OCI-LY3 (cell line): ENCODE measurements around the gene NUP210.

ENCODE experiments used
- H2AFZ ChIP-seq: fragments of 200-600, 300-600 bp; shearing (Covaris generic); 2 replicates; pipeline ENCODE4 v1.6.0; 2014; ENCODE audit warnings: antibody characterized with exemption, low read depth, low read length
- H3K27ac ChIP-seq: fragments of 200-600, 300-600 bp; sonication (generic); 2 replicates; pipeline ENCODE4 v1.5.1; 2014; ENCODE audit warnings: mild to moderate bottlenecking, low read length, moderate library complexity, mixed read lengths
- H3K27me3 ChIP-seq: fragments of 200-600, 300-600 bp; sonication (generic); 2 replicates; pipeline ENCODE4 v1.6.1; 2014; ENCODE audit warnings: low read depth, low read length, mixed read lengths
- H3K36me3 ChIP-seq: fragments of 200-600, 300-600 bp; sonication (generic); replicated peaks from 2 replicates; pipeline ENCODE3; 2014; ENCODE audit warnings: low read depth, low read length, mixed read lengths
- H3K4me1 ChIP-seq: fragments of 300-600, 200-600 bp; sonication (generic); 2 replicates; pipeline ENCODE4 v1.6.1; 2014; ENCODE audit warnings: low read length, mixed read lengths
- H3K4me2 ChIP-seq: fragments of 200-600, 300-600 bp; sonication (generic); 2 replicates; pipeline ENCODE4 v1.6.1; 2014; ENCODE audit warnings: low read length, mixed read lengths
- H3K4me3 ChIP-seq: fragments of 300-600, 200-600 bp; sonication (generic); 2 replicates; pipeline ENCODE4 v1.5.1; 2014; ENCODE audit warnings: antibody characterized with exemption, mild to moderate bottlenecking, low read length, moderate library complexity
- H3K79me2 ChIP-seq: fragments of 300-600, 200-600 bp; shearing (Covaris generic); 2 replicates; pipeline ENCODE4 v1.6.1; 2014; ENCODE audit warnings: mild to moderate bottlenecking, low read length, mixed read lengths
- H3K9ac ChIP-seq: fragments of 300-600, 200-600 bp; shearing (Covaris generic); 2 replicates; pipeline ENCODE4 v1.6.0; 2014; ENCODE audit warnings: mild to moderate bottlenecking, low read length, moderate library complexity
- H3K9me3 ChIP-seq: fragments of 200-600, 300-600 bp; shearing (Covaris generic); 2 replicates; pipeline ENCODE4 v1.6.1; 2014; ENCODE audit warnings: low read length, mixed read lengths; ENCODE audit not compliant: insufficient read depth
- H4K20me1 ChIP-seq: fragments of 200-600, 300-600 bp; sonication (generic); 2 replicates; pipeline ENCODE4 v1.6.1; 2016; ENCODE audit warnings: low read length, mixed read lengths; ENCODE audit not compliant: insufficient read depth
- CTCF ChIP-seq: fragments of 200-600, 300-600 bp; sonication (generic); IDR thresholded peaks from 2 replicates; pipeline ENCODE4 v1.5.1; 2014; ENCODE audit warnings: antibody characterized with exemption, low read length, low read depth
- EZH2phosphoT487 ChIP-seq: fragments of 200-600 bp; shearing (Covaris generic); IDR thresholded peaks from 2 replicates; pipeline ENCODE4 v1.6.1; 2018; ENCODE audit warnings: antibody characterized with exemption, mixed run types, low read depth

The NUP210 gene

GRCh38 chr3:13282358-13282985 is 137.7 kb downstream of the NUP210 start:
- Histone ChIP-seq H3K4me1 (no peaks in the 10 kb centered on the region), H2AFZ (no peak overlapping the region), H3K9me3 (peaks cover 8% of the 10 kb centered on the region), H3K79me2 (no peaks in the 10 kb centered on the region), H3K4me3 (no peak overlapping the region), H3K27ac (no peak overlapping the region), H3K36me3 (peaks cover 4% of the 10 kb centered on the region), H3K9ac (no peak overlapping the region), H3K27me3 (peaks cover 10% of the 10 kb centered on the region; the same call in 1 of the 2 replicates), H4K20me1 (no peaks in the 10 kb centered on the region), H3K4me2 (no peak overlapping the region)
- TF ChIP-seq EZH2phosphoT487 (no peak), CTCF (no peak)

DNA sequence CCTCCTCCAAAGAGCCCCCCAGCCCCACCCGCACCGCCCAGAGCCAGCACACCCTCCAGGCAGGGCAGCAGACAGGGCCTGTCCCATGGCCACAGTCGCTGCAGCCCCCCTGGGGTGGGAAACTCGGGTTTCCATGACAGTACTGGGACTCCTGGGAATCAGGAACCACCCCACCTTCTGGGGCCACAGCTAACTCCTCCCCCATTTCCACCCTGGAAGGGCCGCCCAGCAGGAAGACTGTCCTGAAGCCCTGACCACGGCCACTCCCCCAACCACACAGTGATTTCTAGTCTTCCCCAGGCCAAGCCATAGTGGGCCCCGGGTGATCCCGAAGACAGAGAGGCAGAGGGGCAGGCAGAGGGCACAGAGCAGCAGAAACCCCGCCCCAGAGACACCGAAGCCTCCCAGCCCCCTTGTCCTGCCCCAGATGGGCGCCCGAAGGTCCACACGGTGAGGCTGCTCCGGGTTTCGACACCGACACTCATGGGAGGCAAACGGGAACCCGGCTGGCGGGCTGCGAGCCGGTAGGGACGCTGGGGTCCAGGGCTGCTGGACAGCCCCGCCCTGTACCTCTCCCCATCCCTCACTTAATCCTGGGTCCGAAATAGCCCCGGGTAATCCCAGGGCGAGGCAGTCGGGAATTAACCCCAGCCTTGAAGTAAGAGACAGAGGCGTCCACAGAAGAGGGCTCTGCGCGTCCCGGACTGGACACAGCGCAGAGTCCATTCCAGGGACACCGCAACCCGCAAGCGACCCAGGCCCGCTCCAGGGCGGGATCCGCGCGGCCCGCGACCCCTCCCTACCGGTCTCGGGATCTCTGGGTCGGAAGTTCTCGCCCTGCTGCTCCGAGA is 138.4 kb downstream of the NUP210 start:
- H3K4me1 ChIP-seq = no peaks in the 10 kb centered on the region
- H4K20me1 ChIP-seq = no peaks in the 10 kb centered on the region
- H3K9ac ChIP-seq = no peak overlapping the region
- H3K27ac ChIP-seq = no peak overlapping the region
- no peaks in the 10 kb centered on the region for H3K79me2 ChIP-seq
- H3K4me3 ChIP-seq = no peak overlapping the region
- TF ChIP-seq CTCF (no peak), EZH2phosphoT487 (no peak)
- H3K9me3 ChIP-seq = peaks cover 2% of the 10 kb centered on the region
- no peak overlapping the region for H3K4me2 ChIP-seq
- H3K36me3 ChIP-seq = peaks cover under 1% of the 10 kb centered on the region
- H2AFZ ChIP-seq = no peak overlapping the region
- H3K27me3 ChIP-seq = peaks cover 7% of the 10 kb centered on the region; the same call in 1 of the 2 replicates

DNA sequence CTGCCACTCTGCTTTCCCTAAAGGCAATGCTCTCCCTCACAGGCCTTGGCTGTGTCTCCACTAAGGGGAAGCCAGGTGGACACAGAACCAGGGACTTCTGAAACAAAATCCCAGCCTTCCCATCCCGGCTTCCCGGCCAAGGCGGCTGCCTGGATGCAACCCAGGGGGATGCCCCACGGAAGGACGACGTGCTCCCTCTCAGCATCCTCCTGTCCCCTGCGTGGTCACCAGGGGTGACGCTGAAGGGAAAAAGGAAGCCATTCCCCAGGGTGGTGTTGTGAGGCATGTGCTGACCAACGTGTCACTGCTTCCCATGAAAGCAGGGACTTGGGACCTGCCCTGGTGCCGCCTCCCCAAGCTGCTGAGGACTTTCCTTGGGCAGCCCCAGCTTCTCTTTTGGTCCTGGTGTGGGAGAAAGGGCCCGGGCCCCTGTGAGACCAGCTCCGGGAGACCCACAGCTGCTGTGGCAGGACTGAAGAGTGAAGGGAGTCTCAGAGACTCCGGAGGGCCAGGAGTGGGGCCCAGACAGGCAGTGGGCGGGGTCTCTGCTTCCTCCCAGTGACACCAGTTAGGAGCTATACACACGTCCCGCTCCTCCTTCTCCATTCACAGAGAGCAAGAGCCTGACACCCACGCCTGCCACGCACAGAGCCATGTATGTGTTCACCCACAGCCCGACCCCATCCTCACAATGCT is 139.2 kb downstream of the NUP210 start:
- H3K79me2 ChIP-seq = no peaks in the 10 kb centered on the region
- H3K4me2 ChIP-seq = no peak overlapping the region
- no peaks in the 10 kb centered on the region for H3K36me3 ChIP-seq
- peaks cover 7% of the 10 kb centered on the region; the same call in 1 of the 2 replicates for H3K27me3 ChIP-seq
- no peaks in the 10 kb centered on the region for H3K4me1 ChIP-seq
- no peaks in the 10 kb centered on the region for H3K9me3 ChIP-seq
- no peak overlapping the region for H3K9ac ChIP-seq
- no peak overlapping the region for H3K4me3 ChIP-seq
- H4K20me1 ChIP-seq = no peaks in the 10 kb centered on the region
- no peak for TF ChIP-seq CTCF
- no peak for TF ChIP-seq EZH2phosphoT487
- no peak overlapping the region for H2AFZ ChIP-seq
- H3K27ac ChIP-seq = no peak overlapping the region
